ENCODE data around the gene CALD1. TPM values are rescaled to one million over a fixed set of nuclear protein-coding genes. Genes with fewer than 3 reads are reported as not detected.

Gene CALD1
- total RNA-seq, 4 donors from 2014 or later = 351 to 1,046 (median 551) TPM

DNA sequence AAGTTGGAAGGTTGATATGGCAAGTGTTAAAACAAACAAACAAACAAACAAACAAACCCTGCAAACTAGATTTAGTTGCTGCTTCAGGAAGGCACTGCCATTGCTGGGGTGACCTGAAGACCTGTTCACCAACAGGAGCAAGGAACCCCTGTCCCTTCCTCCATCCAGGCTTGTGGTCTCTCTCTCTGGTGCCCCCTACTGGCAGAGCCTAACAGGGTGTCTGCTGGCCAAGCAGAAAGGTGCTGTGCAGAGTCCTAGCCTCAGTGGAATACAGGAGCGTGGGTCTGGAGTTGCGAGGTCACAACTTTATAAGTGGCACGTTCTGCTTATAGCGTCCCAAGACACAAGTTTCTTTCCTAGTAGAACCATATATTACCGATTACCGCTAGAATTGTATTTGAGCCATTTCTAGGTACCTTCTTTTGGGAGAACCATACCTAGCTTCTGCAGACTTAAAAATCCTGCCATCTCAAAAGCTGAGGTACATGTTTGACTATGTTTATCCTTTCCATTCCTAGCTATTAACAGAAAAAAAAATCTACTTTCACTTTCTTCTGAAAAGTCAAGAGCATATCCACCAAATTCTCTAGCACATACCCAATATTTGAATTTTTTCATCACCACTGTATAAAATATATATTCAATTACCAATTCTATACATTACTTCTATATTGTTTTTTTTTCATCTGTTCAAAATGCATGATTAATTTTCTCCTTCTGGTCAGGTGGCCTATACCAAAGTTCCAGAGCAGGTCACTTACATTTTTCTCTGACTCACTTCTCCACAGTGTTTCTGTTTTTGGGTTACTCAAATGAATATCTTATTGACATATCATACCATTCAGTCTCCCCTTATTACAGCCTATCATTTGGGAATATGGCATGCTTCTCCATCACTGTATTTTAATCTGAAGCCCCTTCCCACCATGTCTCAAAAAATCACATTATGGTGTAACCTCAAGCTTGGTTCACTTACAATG is 29.1 kb upstream of the CALD1 start:
- H3K27ac ChIP-seq = no peak overlapping the region
- H3K4me1 ChIP-seq = peaks cover 0 to 1% of the 10 kb centered on the region in 2 donors
- DNase-seq = peak; percentile 30 to 33
- no peaks in the 10 kb centered on the region for H3K27me3 ChIP-seq
- TF ChIP-seq, protein P1, sequence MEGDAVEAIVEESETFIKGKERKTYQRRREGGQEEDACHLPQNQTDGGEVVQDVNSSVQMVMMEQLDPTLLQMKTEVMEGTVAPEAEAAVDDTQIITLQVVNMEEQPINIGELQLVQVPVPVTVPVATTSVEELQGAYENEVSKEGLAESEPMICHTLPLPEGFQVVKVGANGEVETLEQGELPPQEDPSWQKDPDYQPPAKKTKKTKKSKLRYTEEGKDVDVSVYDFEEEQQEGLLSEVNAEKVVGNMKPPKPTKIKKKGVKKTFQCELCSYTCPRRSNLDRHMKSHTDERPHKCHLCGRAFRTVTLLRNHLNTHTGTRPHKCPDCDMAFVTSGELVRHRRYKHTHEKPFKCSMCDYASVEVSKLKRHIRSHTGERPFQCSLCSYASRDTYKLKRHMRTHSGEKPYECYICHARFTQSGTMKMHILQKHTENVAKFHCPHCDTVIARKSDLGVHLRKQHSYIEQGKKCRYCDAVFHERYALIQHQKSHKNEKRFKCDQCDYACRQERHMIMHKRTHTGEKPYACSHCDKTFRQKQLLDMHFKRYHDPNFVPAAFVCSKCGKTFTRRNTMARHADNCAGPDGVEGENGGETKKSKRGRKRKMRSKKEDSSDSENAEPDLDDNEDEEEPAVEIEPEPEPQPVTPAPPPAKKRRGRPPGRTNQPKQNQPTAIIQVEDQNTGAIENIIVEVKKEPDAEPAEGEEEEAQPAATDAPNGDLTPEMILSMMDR (IDR thresholded peaks at IDR 0.05) = peak; percentile 39 to 51 (median 50)
- no peak for TF ChIP-seq POLR2A (IDR thresholded peaks at IDR 0.05)
- intact Hi-C loops (cut with DNase I; ENCODE audit: low total_unique reads) = no loop called here
- no peak overlapping the region for H3K4me3 ChIP-seq
- H3K9me3 ChIP-seq = no peaks in the 10 kb centered on the region
- H3K36me3 ChIP-seq = no peaks in the 10 kb centered on the region

DNA sequence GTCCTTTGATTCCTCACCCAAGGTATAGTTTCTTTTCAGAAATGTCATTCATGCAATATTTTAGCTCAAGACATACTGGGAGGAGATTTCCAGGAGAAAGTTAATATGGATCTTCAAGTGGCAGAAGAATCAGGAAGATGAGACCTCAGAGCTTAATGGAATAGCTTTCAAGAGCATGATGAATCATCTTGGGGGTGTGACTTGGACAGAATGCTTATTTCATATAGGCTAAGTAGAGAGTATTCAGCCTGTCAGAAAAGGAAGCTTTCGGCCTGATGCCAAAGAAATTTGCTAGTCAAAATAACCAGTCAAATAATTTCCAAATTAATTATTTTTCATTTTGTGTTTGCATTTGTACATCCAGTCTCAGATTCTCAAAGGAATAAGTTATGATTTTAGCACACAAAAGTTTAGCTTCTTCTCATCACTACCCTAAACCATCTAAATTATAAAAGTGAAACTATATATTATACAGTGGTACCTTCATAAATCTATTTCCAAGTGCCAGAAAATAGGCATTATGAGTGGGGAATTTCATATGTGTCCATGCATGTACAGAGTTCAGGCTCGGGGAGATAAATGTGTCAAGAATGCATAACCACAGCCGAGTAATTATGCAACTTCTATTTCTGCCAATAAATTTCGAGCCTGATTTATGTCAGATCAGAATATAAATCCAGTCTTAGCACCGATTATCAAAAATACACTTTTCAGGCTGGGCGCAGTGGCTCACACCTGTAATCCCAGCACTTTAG is 27.3 kb upstream of the CALD1 start:
- no peaks in the 10 kb centered on the region for H3K27me3 ChIP-seq
- no peak overlapping the region for H3K27ac ChIP-seq
- no peaks in the 10 kb centered on the region for H3K36me3 ChIP-seq
- H3K9me3 ChIP-seq = no peaks in the 10 kb centered on the region
- no peak overlapping the region for H3K4me3 ChIP-seq
- intact Hi-C loops (cut with DNase I; ENCODE audit: low total_unique reads) = no loop called here
- no peak for TF ChIP-seq POLR2A (IDR thresholded peaks at IDR 0.05)
- TF ChIP-seq, protein P1 (IDR thresholded peaks at IDR 0.05) = no peak
- DNase-seq = no peak
- H3K4me1 ChIP-seq = no peaks in the 10 kb centered on the region

DNA sequence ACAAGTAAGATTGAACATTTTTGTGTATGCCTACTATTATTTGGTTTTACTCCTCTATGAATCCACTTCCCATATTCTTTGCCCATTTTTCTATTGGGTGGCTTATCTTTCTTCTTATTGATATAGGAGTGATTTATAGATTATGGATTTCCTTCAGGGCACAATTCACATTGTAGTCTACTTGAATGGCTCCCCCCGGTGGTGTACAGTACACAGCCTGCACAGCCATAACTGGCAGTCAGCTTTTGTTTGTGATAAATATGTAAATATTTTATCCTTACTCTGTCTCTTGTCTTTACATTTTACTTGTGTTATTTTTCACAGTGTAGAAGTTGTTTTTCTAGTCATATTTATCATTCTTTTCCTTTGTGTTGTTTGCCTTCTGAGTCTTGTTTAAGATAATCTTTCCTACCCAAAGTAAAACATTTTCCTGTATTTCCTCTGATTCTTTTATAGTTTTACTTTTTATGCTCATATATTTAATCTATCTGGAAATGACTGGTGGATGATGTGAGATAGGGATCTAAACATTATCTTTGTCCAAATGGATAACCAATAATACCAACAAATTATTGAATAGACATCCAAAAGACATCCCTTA is 23.9 kb upstream of the CALD1 start:
- Histone ChIP-seq H3K27ac (no peak overlapping the region), H3K4me1 (no peaks in the 10 kb centered on the region), H3K4me3 (no peak overlapping the region), H3K36me3 (no peaks in the 10 kb centered on the region), H3K27me3 (no peaks in the 10 kb centered on the region), H3K9me3 (no peaks in the 10 kb centered on the region)
- no peak for TF ChIP-seq POLR2A (IDR thresholded peaks at IDR 0.05)
- TF ChIP-seq, protein P1 (IDR thresholded peaks at IDR 0.05) = peak; percentile 19 to 52 (median 34)
- intact Hi-C loops (cut with DNase I; ENCODE audit: low total_unique reads) = no loop called here
- DNase-seq = no peak

DNA sequence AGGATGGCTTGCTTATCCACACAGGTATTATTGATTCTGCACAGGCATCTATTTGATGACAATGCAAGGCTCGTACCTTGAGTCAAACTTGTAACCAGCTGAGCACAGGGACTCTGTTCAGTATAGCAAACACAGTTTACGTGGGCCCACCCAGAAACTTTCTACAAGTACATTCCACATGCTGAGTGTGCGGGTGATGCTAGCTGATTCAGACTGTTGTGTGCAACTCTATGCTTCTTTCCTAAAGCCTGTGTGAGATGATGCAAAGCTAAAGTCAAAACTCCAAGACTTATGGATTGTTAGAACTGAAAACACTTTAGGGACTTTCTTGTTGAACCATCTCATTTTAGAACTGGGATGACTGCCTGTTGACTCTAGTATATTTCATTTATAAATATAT is 21.5 kb upstream of the CALD1 start:
- Histone ChIP-seq H3K27me3 (no peaks in the 10 kb centered on the region), H3K27ac (no peak overlapping the region), H3K9me3 (no peaks in the 10 kb centered on the region), H3K4me1 (no peaks in the 10 kb centered on the region), H3K4me3 (no peak overlapping the region), H3K36me3 (no peaks in the 10 kb centered on the region)
- intact Hi-C loops (cut with DNase I; ENCODE audit: low total_unique reads) = no loop called here
- no peak for DNase-seq
- TF ChIP-seq, protein P1 (IDR thresholded peaks at IDR 0.05) = no peak
- no peak for TF ChIP-seq POLR2A (IDR thresholded peaks at IDR 0.05)

All from uterus (tissue), 4 donors.